Liver (tissue), 2 donors: ENCODE results near the gene EBF3.

Experiments used
- ATF3 ChIP-seq: IDR thresholded peaks from 2 replicates; pipeline ENCODE4 v1.6.1; 2016; ENCODE audit warnings: antibody characterized with exemption
- HNF4A ChIP-seq, 2 donors: conservative IDR thresholded peaks; 2 replicates each; pipeline ENCODE4 v1.6.1; 2016; ENCODE audit warnings: antibody characterized with exemption in 2 of 2, mild to moderate bottlenecking in 2 of 2
- REST ChIP-seq: IDR thresholded peaks from 2 replicates; pipeline ENCODE4 v1.6.1; 2016; ENCODE audit warnings: antibody characterized with exemption, mild to moderate bottlenecking
- donor health status: healthy.

GRCh38 chr10:129848696-129849451 lies 115.2 kb downstream of the EBF3 start:
- TF ChIP-seq ATF3 (no peak), REST (no peak), HNF4A (conservative IDR thresholded peaks at IDR 0.05) (no peak)
